SH-SY5Y (cell line): ENCODE results near the gene C1RL.

Experiments
- GATA2 ChIP-seq: IDR thresholded peaks from 2 replicates; pipeline ENCODE4 v1.6.1; 2011; ENCODE audit warnings: mild to moderate bottlenecking, low read depth, low read length
- GATA3 ChIP-seq: IDR thresholded peaks from 2 replicates; pipeline ENCODE4 v1.6.1; 2011; ENCODE audit warnings: low read depth, mild to moderate bottlenecking, low read length, moderate library complexity

- no peak for TF ChIP-seq GATA3
- no peak for TF ChIP-seq GATA2
Observed at GRCh38 chr12:7122811-7123769, 14.1 kb upstream of the C1RL start.
